ENCODE results near the gene CCSER1.
"Not testable (repeated sequence)": the region's sequence is repeated elsewhere in the genome, so short reads cannot be mapped to it uniquely, and the experiment has no call there.

Gene CCSER1

DNA sequence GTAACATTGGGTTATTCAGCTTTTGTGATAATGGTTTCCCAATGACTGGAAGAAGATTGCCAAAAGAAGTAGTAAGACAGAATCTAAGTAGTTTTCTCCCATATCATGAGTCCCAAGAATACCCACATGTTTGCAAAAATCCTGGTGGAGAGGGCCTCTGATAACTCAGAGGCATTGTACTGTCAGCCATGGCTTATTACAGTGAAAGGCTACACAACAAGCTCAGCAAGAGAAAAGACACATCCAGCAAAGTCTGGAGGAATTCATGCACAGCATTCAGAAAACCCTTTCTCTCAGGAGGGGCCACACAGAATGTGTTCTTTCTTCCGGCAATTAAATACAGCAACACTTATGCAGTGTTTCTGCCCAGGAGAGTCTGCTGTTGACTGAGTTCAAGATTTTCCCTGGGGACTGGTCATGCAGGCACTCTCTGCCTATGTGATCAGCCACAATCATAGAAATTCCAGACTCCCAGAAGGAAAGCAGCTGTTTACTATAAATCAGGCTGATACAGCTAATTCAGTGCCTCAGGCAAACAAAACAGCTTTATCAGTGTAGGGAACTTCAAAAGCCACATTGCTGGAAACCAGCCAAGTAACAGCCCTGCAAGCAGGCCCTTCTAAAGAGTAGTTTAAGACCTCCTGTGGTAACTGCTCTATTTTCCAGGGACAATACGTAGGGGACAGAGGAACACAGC is 937.1 kb downstream of the CCSER1 start:
- DNase-seq (ENCODE audit: low read depth): no peak

DNA sequence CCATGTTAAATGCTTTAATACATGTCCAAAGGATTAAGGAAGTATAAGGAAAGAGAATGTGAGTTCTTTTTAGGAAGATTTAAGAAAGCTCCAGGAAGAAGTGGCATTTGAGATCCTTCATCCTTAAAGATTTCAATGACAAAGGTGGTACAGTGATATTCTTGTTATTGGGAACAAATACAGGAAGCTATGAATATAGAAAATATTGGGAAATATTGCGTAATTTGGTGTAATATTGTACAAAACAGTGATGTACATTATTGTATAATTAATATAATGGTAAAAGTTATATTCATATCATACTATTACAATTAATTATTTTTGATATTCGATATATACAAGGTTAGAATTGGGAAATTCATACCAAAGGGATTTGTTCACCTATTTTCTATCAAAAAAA is 937.9 kb downstream of the CCSER1 start:
- no peak for DNase-seq (ENCODE audit: low read depth)

DNA sequence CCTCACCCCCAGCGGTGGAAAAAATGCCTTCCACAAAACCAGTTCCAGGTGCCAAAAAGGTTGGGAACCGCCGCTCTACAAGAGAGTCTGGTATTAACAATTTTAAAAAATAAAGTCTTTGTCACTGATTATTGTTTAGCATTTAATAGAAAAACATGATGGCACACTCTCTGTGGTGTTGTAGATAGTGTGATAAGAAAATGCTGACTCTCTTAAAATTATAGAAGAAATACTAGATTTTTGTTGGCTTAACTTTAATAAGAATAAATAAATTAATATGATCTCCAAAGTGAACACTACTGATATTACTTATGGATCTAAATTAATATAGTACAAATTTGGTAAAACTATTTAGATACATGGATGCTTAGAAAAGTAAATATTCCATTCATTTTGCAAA is 943.5 kb downstream of the CCSER1 start:
- DNase-seq (ENCODE audit: low read depth): no peak

DNA sequence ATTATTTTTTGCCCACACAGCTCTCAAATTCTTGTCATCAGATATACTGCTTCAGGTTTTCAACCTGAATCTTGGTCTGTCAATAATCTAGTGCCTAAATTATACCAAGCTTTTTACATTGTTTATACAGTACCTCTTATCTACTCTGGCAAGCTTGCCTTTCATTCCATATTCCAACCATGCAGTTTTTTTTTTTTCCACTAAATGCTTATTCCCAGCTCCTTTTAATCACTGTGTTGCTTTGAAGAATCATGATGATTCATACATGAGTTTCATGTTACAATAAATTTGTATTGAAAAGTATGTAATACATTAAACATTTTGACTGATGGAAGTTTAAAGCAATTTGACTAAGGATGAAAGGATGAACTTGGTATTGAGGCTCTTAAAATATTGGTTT is 949.0 kb downstream of the CCSER1 start:
- DNase-seq (ENCODE audit: low read depth): no peak

DNA sequence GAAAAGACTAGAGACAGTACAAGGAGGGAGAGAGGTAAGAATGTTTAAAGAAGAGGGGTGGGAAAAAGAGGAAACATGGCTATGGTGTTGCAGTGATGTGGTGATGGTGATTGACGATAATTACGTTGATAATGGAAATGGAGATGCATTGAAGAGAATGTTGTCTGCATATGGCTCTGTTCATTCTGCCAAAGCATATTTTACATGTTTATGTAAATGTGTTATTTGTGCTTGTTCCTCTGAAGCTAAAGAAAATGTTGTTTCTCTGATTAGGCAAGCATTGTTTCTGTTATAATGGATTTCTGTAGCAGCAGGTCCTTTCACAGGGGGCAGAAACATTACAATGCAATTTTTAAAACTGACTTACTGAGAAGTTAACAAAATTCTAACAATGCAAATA is 958.8 kb downstream of the CCSER1 start:
- no peak for DNase-seq (ENCODE audit: low read depth)

DNA sequence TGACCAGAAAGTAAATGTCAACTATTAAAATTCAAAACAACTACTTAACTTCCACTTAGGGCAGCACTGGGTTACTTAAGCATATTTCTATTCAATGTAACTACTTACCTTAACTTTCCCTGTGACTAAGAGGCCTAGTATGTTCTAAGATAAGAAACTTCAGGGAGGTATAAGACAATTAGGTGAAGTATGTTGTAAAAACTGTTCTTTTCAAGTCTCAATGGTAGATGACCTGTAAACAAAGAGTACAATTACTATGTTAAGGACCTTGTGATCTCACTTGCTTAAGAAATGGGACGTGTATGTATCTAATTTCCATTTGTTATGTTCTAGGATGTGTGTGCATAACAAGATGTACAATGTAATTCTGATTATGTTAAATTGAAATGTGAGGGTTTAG is 960.5 kb downstream of the CCSER1 start:
- DNase-seq (ENCODE audit: low read depth): no peak

DNA sequence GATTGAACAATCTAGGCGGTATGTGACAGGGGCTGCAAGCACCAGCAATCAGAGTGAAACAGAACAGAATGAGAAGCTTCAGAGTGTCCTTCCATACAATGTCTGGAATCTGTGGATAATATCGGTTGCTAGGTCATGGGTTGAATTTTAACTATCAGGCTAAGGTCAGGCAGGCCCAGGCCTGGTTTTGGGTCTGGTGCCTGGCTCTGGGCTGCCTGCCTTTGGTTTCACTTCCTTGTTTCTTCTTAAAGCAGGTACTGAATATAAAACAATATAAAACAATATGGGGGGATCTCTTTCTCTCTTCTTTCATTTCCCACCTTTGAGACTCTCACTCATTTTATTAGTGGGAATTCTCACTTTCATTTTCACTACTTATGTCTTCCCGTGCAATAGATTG is 962.0 kb downstream of the CCSER1 start:
- DNase-seq (ENCODE audit: low read depth): no peak

DNA sequence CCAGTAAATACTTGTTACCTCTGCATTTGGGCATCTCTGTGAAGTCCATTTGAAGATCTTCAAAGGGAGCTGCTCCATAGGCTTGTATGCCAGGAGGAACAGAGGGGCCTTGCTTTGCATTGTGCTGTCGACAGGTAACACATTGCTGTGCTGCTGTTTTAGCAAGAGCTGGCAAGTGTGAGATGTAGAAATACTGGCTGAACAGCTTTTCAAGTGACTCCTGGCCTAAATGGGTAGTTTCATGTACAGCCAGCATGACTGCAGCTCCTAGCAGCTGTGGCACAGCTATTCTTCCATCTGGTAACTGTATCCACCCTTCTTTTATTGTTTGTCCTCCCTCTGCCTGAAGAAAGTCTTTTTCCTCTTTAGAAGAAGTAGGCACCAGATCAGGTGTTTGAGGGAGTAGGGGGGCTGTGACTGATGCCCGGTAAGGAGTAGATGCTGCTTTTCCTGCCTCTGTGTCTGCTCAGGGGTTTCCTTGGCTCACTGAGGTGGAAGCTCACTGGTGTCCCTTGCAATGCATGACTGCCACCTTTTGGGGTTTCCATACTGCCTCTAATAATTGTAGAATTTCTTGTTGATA is 965.3 kb downstream of the CCSER1 start:
- DNase-seq (ENCODE audit: low read depth): no peak

DNA sequence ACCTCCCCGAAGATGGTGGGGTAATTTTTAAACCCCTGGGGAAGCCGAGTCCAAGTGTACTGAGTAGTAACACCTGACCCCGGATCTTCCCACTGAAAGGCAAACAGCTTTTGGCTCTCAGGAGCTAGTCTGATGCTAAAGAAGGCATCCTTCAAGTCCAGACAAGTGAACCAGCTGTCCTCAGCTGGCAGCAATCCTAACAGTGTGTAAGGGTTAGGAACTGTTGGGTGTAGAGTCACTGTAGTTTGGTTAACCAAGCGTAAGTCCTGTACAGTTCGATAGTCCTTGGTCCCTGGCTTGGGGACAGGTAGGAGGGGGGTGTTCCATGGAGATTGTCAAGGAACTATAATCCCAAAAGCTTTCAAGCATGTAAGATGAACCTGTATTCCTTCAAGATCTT is 967.0 kb downstream of the CCSER1 start:
- DNase-seq (ENCODE audit: low read depth): not testable (repeated sequence)

DNA sequence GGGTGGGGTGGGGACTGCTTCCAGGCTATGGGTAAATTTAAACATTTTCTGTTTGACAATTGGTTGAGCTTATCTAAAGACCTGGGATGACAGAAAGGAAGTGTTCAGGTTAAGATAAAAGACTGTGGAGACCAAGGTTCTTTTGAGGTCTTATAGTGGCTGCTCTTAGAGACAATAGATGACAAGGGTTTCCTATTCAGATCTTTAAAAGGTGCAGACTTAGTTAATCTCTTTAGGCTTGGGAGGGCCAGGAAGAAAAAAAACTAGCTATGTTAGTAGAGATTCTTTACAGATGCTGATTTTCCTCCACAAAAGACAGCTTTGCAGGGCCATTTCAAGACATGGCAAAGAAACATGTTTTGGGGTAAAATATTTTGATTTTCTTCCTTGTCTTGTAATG is 972.5 kb downstream of the CCSER1 start:
- DNase-seq (ENCODE audit: low read depth): no peak

DNA sequence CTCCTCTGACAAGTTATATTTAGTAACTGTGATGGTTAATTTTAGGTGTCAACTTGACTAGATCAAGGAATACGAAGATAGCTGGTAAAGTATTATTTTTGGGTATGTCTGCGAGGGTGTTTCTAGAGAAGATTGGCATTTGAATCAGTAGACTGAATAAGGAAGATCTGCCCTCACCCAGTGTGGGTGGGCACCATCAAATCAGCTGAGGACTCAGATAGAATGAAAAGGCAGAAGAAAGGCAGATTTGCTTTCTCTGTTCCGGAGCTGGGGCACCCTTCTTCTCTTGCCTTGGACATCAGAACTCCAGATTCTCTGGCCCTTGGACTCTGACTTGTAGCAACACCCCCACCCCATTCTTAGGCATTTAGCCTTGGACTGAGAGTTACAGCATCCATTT is 981.6 kb downstream of the CCSER1 start:
- DNase-seq (ENCODE audit: low read depth): no peak

DNA sequence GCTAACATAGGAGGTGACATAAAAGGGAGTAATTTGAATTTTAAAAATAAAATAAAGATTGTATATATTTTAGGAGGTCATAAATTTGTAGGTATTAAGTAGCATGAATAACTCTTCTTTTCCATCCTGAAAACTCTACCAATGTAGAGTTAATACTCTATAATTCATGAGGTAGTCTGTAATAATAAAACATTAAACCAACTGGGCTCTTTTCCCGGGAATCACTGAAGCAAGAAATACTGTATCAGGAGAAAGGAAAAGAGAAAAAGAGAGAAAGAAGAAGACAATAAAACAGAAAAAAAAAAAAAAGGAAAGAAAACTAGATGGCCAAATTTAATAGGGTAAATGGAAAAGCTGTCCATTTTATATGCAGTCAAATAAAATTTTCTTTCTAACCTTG is 984.4 kb downstream of the CCSER1 start:
- DNase-seq (ENCODE audit: low read depth): no peak

DNA sequence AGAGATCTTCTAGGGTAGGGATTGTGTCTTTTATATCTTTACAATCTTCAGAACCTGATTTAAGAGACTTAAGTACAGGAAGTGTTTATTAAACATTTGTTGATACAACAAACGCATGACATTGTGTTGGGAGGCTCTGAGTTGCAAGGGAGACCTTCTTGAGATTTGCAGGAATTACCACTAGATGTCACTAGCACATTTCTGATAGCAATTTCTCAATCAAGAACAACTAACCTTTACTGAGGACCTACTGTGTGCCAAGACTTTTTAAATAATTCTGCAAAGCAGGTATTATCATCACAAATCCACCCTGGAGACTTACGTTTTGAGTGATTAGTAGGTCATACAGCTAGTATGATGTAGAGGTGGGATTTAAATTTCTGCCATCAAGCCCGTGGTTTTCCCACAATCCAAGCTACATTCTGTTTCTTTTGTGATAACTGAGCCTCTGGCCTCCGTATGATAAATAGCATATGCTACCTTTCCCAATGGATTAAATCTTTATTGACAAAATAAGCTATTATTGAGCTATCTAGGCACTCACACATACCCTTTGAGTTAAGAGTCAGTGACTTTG is 986.0 kb downstream of the CCSER1 start:
- DNase-seq (ENCODE audit: low read depth): no peak

DNA sequence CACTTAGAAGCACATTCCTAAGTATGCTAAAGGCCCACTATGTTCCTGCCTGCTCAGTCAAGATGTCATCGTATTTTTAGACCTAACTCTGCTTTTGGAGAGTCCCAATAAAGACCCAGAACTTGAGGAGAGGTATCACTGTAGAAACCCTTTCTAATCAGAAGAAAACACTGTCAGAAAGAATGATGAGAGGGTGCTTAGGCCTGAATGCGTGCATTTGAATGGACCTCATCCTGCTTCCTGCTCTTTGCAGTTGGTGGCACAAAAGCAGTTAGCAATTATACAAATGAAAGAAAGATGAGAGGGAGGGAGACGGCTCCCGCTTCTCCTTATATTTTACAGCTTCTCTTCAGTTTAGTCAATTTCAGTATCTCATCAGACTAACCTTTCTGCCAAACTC is 987.2 kb downstream of the CCSER1 start:
- DNase-seq (ENCODE audit: low read depth): no peak

DNA sequence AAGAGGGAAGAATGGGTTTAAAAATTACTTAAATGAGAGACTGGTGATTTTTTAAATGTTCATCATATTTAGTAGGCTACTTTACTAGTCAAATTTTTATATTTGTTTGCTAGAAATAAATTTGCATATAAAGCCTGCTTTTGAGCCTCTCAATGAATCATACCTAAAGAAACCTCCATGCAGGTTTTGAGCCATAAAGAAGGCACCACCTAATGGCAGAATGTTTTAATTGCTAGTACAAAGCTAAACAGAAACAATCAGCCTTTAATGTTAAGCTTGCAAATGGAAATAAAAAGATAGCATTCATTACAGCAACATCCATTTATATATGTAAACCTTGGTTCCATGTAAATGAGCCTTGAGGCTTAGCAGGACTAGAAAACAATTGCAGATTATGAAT is 989.7 kb downstream of the CCSER1 start:
- DNase-seq (ENCODE audit: low read depth): no peak

DNA sequence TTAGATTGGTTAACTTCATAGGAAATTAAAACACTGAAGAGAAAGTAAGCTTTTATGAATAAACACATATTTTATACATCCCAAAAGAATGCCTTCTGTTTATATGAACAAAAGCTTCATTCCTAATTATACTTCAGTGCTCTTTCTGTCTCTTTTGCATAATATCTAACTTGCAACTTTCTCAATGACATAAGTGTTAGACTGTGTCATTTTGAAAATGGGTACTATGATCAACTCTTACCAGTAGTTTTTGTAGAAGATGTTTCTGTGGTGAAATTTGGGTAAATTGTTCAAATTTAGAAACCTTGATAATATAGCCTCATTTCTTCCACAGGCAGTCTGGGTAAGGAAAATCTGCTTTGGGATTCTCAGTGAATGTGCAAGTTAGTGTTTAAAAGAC is 991.4 kb downstream of the CCSER1 start:
- DNase-seq (ENCODE audit: low read depth): no peak

DNA sequence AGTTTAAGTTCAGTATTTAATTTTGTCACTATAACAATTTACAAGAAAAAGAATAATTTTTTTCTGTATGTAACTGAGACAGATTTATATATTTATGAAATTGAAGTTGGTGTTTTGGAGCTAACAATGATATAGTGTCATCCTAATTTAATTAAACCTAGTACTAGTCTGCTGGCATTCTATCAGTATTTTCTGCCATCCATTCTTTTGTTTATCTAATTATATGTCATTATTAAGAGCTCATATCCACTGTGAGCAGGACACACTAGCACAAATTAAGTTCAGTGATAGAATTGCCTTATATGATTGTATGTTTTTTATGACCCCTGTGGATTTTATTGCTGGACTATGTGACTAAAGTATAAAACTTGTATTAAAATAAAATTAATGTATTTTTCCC is 996.5 kb downstream of the CCSER1 start:
- no peak for DNase-seq (ENCODE audit: low read depth)

DNA sequence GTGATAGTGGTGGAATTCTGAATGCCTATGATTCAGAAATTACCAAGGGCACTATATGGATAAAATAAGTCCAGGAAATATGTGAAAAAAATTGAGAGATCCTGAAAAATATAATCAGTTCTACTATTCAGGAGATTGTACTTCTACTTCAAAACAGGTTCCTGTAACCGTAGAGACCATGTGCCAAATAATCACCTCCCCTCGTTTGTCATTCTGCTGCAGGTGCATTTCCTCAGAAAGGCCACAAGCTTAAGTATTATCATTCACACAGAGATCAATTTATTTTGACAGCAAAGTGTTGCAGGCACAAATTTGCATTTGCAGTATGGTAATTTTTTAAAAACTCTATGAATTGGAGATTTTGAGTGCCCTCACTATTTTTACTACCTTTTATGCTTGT is 1000.0 kb downstream of the CCSER1 start:
- DNase-seq (ENCODE audit: low read depth): no peak

DNA sequence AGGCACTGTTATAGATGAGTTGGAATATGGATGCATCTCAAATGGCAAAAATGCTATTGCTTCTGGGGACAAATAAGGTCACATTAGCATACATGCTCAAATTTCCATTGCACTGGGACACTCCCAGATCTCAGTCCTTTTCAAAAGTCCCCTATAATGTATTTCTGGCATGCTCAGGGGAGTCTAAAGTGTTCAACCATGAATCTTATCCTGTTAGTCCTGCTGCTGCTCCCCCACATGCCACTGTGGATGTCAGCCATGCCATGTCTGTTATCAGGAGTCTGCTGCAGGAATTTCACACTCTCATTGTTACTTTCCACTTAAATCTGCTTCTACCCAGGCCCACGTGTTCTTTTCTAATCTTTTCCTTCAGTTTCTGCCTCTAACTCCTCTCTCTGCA is 1000.6 kb downstream of the CCSER1 start:
- DNase-seq (ENCODE audit: low read depth): no peak

DNA sequence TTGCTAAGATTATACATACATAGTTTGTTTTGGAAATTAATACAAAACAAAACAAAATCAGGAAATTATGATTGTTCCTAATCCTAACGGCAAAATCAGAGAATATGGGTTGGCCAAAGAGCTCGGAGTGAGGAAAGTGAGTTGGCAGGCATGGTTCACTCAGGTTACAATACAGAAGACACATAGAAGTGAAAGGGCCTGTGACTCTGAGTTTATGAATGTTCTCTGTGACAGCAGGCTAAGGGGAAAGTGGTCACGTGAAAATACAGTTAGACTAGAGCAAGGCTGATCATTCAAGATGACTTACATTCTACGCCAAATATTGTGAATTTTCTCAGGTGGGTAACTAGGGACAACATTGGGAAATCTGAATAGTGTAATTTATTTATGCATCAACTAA is 1001.3 kb downstream of the CCSER1 start:
- no peak for DNase-seq (ENCODE audit: low read depth)

DNA sequence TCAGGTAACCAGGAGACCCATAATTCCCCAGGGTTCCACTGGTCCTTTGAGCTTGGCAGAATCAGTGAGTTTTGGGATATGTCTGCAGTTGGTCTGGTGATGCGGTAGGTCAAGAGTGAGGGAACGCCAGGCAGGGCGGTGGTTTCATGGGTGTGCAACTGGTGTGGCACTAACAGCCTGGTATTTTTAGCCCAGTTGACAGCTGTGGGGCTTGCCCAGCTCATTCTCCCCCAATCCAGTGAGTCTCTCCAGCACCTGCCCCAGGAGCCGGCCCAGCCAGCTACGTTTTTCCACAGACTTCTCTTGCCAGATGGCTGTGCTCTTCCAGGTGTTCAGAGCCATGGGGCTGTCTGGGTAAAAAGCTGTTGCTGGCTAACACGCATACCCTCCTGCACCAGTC is 1019.9 kb downstream of the CCSER1 start:
- DNase-seq (ENCODE audit: low read depth): no peak

DNA sequence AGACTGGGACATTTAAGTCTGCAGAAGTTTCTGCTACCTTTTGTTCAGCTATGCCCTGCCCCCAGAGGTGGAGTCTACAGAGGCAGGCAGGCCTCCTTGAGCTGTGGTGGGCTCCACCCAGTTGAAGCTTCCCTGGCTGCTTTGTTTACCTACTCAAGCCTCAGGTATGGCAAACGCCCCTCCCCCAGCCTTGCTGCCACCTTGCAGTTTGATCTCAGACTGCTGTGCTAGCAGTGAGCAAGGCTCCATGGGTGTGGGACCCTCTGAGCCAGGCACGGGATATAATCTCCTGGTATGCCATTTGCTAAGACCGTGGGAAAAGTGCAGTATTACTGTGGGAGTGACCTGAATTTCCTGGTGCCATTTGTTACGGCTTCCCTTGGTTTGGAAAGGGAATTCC is 1026.8 kb downstream of the CCSER1 start:
- DNase-seq (ENCODE audit: low read depth): not testable (repeated sequence)

DNA sequence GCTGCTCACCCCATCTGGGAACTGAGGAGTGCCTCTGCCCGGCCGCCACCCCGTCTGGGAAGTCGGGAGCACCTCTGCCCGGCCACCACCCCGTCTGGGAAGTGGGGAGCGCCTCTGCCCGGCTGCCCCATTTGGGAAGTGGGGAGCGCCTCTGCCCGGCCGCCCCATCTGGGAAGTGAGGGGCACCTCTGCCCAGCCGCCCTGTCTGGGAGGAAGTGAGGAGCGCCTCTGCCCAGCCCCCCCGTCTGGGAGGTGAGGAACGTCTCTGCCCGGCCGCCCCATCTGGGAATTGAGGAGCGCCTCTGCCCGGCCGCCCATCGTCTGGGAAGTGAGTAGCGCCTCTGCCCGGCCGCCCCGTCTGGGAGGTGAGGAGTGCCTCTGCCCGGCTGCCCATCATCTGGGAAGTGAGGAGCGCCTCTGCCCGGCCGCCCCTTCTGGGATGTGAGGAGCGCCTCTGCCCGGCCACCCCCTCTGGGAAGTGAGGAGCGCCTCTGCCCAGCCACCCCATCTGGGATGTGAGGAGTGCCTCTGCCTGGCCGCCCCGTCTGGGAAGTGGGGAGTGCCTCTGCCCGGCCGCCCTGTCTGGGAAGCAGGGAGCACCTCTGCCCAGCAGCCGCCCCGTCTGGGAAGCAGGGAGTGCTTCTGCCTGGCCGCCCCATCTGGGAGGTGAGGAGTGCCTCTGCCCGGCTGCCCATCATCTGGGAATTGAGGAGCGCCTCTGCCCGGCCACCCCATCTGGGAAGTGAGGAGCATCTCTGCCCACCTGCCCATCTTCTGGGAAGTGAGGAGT is 1040.9 kb downstream of the CCSER1 start:
- DNase-seq (ENCODE audit: low read depth): not testable (repeated sequence)
